ENCODE measurements around the gene THSD4. TPM values are rescaled to one million over a fixed set of nuclear protein-coding genes. Genes with fewer than 3 reads are reported as not detected.
A peak's percentile ranks its signal among the peaks of the same experiment; 100 is the strongest.

The THSD4 gene
- total RNA-seq, 1 experiment from 2014 or later, result 29.0 TPM

GRCh38 chr15:71385026-71385425 lies 269.8 kb downstream of the THSD4 start:
- Histone ChIP-seq H3K9ac (ENCODE audit: low read length) (no peak overlapping the region), H3K79me2 (ENCODE audit: low read length) (no peaks in the 10 kb centered on the region), H3F3A (ENCODE audit: low read length, unreplicated experiment) (no peaks in the 10 kb centered on the region), H2AFZ (ENCODE audit: low read length) (no peak overlapping the region), H3K27ac (ENCODE audit: low read length) (peak overlapping the region; percentile 12; the same call in 1 of the 2 replicates), H3K36me3 (ENCODE audit: low read depth, low read length) (0 out of 2 replicates have a peak, but pooled peaks cover 2% of the 10 kb centered on the region), H4K20me1 (ENCODE audit: low read length) (no peaks in the 10 kb centered on the region), H3K4me3 (ENCODE audit: low read length) (no peak overlapping the region), H3K4me2 (ENCODE audit: low read length) (no peak overlapping the region), H3K4me1 (ENCODE audit: insufficient read depth, low read length) (peaks cover 8% of the 10 kb centered on the region; the same call in 1 of the 2 replicates), H3K9me2 (replicated peaks; ENCODE audit: low read length) (no peaks in the 10 kb centered on the region), H3K27me3 (ENCODE audit: low read length) (no peaks in the 10 kb centered on the region), H3K9me3 (ENCODE audit: low read length) (no peaks in the 10 kb centered on the region)
- no TSS peak for BruUV-seq (replicated peaks)
- ChIA-PET POLR2A (ENCODE audit: unreplicated experiment) (no interaction called here), CTCF (no interaction called here)
- ATAC-seq (no peak), DNase-seq (no peak)
- no peak for TF ChIP-seq EZH2 (IDR thresholded peaks at IDR 0.05; ENCODE audit: low read length, unreplicated experiment)
- no peak for TF ChIP-seq EZH2phosphoT487 (IDR thresholded peaks at IDR 0.05; ENCODE audit: borderline replicate concordance, low read length)
- TF ChIP-seq CTCF (conservative IDR thresholded peaks at IDR 0.05; ENCODE audit: low read depth, low read length), result no peak
- intact Hi-C loops (cut with micrococcal nuclease), result loop anchor here (2.0 kb wide), 1 partner anchor 56 kb away; no protein-coding TSS in a partner anchor

- CTCF ChIA-PET, result no interaction called here
- intact Hi-C loops (cut with micrococcal nuclease), result loop anchor here (2.0 kb wide), 1 partner anchor 55 kb away; no protein-coding TSS in a partner anchor
- no TSS peak for BruUV-seq (replicated peaks)
These were observed 270.2 kb downstream of the THSD4 start for GRCh38 chr15:71385457-71385856.

More at GRCh38 chr15:71385457-71385856, 270.2 kb downstream of the THSD4 start:
- H3K79me2 ChIP-seq (ENCODE audit: low read length), result no peaks in the 10 kb centered on the region
- H4K20me1 ChIP-seq (ENCODE audit: low read length), result no peaks in the 10 kb centered on the region
- H3K4me2 ChIP-seq (ENCODE audit: low read length), result no peak overlapping the region
- TF ChIP-seq CTCF (conservative IDR thresholded peaks at IDR 0.05; ENCODE audit: low read depth, low read length), result no peak
- no peak for TF ChIP-seq EZH2 (IDR thresholded peaks at IDR 0.05; ENCODE audit: low read length, unreplicated experiment)
- TF ChIP-seq EZH2phosphoT487 (IDR thresholded peaks at IDR 0.05; ENCODE audit: borderline replicate concordance, low read length), result no peak
- no peak overlapping the region for H3K9ac ChIP-seq (ENCODE audit: low read length)
- POLR2A ChIA-PET (ENCODE audit: unreplicated experiment), result no interaction called here
- no peak overlapping the region for H3K4me3 ChIP-seq (ENCODE audit: low read length)
- peak overlapping the region; percentile 12 for H3K27ac ChIP-seq (ENCODE audit: low read length)
- no peaks in the 10 kb centered on the region for H3F3A ChIP-seq (ENCODE audit: low read length, unreplicated experiment)
- DNase-seq (no peak), ATAC-seq (no peak)
- no peak overlapping the region for H2AFZ ChIP-seq (ENCODE audit: low read length)
- no peaks in the 10 kb centered on the region for H3K27me3 ChIP-seq (ENCODE audit: low read length)
- no peaks in the 10 kb centered on the region for H3K9me3 ChIP-seq (ENCODE audit: low read length)
- peaks cover 12% of the 10 kb centered on the region; the same call in 1 of the 2 replicates for H3K4me1 ChIP-seq (ENCODE audit: insufficient read depth, low read length)
- H3K36me3 ChIP-seq (ENCODE audit: low read depth, low read length), result 0 out of 2 replicates have a peak, but pooled peaks cover 2% of the 10 kb centered on the region
- H3K9me2 ChIP-seq (replicated peaks; ENCODE audit: low read length), result no peaks in the 10 kb centered on the region
